HG03571 (cell line): ENCODE data around the gene KCNS1.

ENCODE experiments used
- ATAC-seq: cut with Tn5 transposase; IDR thresholded peaks from one replicate; pipeline ENCODE4 v1.9.1; 2021; ENCODE audit not compliant: unreplicated experiment

Gene KCNS1

GRCh38 chr20:45109634-45110033 is 8.7 kb upstream of the KCNS1 start:
- no peak for ATAC-seq

DNA sequence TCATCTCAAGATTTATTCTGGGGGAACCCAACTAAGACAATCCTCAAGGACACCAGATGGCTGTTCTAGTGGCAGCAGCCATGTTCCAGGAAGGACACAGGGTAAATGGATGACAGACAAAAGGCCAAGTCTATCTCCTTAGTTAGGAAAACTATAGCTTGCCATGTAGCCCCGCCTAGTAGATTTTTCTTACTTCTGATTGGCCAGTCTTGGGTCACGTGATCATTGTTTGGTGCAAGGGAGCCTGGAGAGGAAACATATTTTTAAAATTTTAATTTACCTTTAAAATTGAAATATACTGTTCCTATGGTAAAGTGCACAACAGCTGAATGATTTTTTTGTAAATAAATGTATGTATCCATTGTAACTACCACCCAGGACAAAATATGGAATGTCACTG is 4.4 kb upstream of the KCNS1 start:
- ATAC-seq, result no peak

DNA sequence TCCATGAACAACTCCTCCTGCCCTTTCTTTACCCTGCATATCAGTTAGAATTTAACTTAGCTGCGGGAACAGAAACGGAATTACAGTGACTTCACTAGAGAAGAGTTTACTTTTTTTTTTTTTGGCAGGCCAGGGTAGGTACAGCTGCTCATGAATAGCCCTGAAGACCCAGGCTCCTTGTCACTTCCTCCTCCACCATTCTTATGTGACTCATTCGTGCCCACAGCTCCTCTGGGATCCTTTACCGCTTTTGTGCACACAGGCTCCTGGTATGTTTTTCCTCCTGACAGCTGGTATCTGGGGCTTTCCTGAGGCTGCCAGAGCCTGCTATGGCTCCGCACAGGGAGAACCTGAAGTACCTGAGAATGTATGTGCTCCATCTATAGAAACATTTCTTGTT is 3.9 kb upstream of the KCNS1 start:
- ATAC-seq, result no peak

GRCh38 chr20:45103072-45103471 is 2.1 kb upstream of the KCNS1 start:
- ATAC-seq, result no peak

DNA sequence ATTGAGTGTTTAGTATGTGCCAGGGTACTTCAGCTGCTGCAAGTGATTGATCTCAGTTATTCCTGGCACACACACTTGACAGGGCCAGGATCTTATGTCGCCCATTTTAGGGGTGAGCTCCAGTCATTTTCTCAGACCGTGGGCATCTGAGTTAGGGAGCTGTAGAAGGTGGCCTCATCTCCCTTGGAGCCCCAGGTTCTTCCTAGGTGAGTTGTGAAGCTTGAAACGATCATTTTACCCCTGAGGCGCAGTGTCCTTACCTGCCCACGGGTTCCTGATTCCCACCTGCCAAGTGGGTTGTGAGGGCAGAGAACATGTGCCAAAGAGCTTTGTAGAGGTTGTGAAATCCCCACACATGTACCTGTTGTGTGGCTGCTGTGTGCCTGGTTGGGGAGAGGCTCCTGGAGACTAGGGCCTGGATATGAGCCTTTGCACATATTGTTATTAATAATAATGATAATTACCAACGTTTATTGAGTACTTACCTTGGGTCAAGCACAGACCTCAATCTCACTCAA is 465 bp upstream of the KCNS1 start:
- no peak for ATAC-seq

DNA sequence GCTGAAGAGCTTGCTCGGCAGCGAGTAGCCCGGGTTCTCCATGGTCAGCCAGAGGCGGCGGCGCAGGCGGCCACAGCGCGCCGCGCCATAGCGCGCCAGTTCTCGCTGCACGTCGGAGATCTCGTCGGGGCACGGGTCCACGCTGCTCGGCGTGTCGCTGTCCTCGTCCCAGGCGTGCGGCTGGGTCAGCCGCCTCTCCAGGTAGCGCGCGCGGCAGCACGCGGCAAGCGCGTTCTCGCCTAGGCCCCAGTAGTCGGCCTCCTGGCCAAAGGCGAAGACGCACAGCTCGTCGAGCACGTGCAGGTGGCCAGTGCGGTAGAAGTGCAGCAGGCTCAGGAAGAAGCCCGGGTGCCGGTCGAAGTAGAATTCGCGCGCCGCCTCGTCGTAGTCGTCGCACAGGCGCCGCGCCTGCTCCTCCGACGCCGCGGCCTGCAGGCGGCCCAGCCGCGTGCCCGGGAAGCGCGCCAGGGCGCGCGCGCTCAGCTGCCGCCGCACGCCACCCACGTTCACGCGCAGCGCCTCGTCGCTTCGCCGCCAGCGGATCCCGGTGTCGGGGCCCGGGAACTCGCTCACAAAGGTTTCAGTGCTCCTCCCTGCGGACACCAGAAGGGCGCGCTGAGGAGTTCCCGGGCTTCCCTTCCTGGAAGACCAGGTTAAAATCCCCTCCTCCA is 2.7 kb downstream of the KCNS1 start:
- no peak for ATAC-seq

GRCh38 chr20:45097485-45098102 is 3.3 kb downstream of the KCNS1 start:
- no peak for ATAC-seq

DNA sequence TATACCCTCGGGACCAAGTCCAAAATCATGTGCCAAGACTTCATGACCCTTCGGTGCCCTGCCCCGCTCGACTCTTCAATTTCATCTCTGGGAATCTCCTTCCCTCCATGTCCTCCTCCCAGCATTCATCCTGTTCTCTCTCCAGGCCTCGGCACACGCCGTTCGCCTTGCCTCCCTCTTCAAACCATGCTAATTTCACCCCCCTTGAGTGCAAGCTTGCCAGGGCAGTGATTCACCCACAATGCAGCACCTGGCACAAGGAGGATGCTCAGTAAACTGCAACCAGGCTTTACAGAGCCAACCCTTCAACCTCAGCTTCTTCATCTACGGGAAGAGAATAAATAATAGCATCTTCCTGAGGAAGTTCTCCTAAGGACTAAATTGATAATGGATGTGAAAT is 4.1 kb downstream of the KCNS1 start:
- ATAC-seq, result no peak

DNA sequence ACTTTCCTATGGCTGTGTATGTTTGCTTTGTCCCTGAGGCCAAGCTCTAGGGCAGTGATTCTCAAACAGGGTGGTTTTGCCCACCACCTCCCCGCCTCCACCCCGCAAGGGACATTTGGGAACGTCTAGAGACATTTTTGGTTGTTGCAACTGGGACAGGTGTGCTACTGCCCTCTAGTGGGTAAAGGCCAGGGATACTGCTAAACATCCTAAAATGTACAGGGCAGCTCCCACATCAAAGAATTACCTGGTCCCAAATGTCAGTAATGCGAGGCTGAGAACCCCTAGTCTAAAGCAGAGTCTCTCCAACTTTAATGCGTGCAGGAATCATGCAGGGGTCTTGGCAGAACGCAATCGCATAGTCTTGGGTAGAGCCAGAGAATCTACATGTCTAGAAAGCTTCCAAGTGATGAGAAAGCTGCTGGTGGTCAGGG is 5.1 kb downstream of the KCNS1 start:
- ATAC-seq, result no peak

GRCh38 chr20:45094864-45095574 is 5.9 kb downstream of the KCNS1 start:
- ATAC-seq, result no peak

DNA sequence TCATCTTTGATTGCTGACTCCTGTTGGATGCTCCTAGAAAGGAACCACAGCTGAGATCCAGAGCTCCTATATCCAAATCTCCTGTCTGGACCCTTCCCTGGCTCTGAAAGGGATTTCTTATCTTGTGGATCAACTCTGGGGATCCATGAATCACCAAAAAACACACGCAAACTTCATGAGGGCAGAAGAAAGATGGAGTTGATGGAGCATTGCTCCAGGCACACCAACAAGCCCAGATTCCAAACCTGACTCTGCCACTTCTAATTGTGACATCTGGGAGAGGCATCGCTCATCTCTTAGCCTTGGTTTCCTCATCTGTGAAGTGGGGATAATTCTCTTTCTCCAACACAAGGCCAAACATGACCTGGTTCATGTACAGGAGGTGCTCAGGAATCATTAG is 6.7 kb downstream of the KCNS1 start:
- no peak for ATAC-seq

- no peak for ATAC-seq
Observed at GRCh38 chr20:45092898-45093297, 8.0 kb downstream of the KCNS1 start.

DNA sequence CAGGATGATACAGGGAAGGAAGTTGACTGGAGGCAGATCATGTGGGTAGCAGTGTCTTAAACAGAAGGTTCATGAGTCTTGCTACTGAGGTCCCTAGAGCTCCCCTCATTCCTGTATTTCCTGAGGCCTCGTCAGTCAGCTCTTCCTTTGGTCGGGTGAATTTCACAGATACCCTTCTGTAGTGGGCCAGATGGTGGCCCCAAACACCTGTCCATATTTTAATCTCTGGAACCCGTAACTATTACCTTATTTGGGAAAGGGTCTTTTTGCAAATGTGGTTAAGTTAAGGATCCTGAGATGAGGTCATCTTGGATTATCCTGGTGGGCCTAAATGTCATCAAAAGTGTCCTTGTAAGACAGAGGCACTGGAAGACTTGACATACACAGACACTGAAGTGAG is 9.6 kb downstream of the KCNS1 start:
- no peak for ATAC-seq

GRCh38 chr20:45090481-45090880 is 10.4 kb downstream of the KCNS1 start:
- no peak for ATAC-seq

GRCh38 chr20:45088247-45088646 is 12.7 kb downstream of the KCNS1 start:
- ATAC-seq, result no peak

DNA sequence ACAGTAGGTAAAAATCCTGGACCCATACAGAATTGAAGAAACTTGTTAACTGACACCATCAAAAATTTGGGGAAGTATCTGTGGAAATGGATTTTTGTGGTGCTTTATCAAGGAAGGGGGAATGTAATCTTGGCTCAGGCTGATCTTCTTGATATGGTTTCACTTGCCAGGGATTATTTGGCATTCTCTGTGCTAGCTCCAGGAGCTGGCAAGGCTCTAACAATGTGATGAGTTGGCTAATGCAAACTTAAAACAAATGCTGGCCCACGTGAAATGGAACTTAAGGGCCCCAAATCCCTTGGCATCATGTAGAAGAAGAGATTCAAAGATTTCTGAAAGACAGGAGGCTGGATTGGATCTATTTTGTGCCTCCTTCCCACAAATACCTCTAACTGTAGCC is 13.1 kb downstream of the KCNS1 start:
- no peak for ATAC-seq

- ATAC-seq, result no peak
Observed at GRCh38 chr20:45087097-45087790, 13.7 kb downstream of the KCNS1 start.

- no peak for ATAC-seq
Observed at GRCh38 chr20:45085867-45086266, 15.1 kb downstream of the KCNS1 start.

- no peak for ATAC-seq
Observed at GRCh38 chr20:45085289-45085688, 15.6 kb downstream of the KCNS1 start.

- no peak for ATAC-seq
Observed at GRCh38 chr20:45083127-45083526, 17.8 kb downstream of the KCNS1 start.

DNA sequence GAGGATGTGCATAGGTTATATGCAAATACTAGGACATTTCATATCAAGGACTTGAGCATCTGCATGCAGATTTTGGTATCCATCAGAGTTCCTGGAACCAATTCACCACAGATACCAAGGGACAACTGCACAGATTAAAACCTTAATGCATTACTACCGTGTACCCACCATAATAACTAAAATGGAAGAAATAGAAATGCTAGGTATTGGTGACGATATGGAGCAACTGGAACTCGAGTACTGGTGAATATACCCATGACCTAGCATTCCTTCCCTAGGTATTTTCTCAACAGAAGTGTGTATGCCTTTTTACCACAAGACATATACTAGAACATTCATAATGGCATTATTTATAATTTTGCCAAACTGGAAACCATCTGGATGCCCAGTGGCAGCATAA is 18.5 kb downstream of the KCNS1 start:
- ATAC-seq, result no peak
